ENCODE results near the gene C5AR2. TPM values are rescaled to one million over a fixed set of nuclear protein-coding genes. Genes with fewer than 3 reads are reported as not detected.
A peak's percentile ranks its signal among the peaks of the same experiment; 100 is the strongest.

C5AR2 gene
- total and polyA plus RNA-seq, 2 experiments from 2014 or later, result 0.28 TPM; not detected in 1

GRCh38 chr19:47356900-47357299 is 24.9 kb downstream of the C5AR2 start:
- no peak overlapping the region for H2AFZ ChIP-seq
- H3K27me3 ChIP-seq (ENCODE audit: insufficient read depth), result no peaks in the 10 kb centered on the region
- no peak overlapping the region for H3K4me3 Mint-ChIP-seq
- H3K9me2 ChIP-seq (ENCODE audit: insufficient read depth), result no peaks in the 10 kb centered on the region
- peaks cover 11% of the 10 kb centered on the region; the same call in 1 of the 2 replicates for H3F3A ChIP-seq (replicated peaks; ENCODE audit: low read depth)
- H3K9me3 Mint-ChIP-seq, result no peaks in the 10 kb centered on the region
- peaks cover 2% of the 10 kb centered on the region; the same call in 2 of the 3 replicates for H3K4me1 Mint-ChIP-seq
- H3K36me3 ChIP-seq (ENCODE audit: insufficient read depth), result peaks cover 62% of the 10 kb centered on the region
- H3K4me3 ChIP-seq, result no peak overlapping the region
- H3K27me3 Mint-ChIP-seq (ENCODE audit: insufficient read depth, low read depth, poor library complexity), result peaks cover 2% of the 10 kb centered on the region
- H3K27ac Mint-ChIP-seq, result no peak overlapping the region
- no peaks in the 10 kb centered on the region for H3K4me1 ChIP-seq (ENCODE audit: insufficient read depth)
- peaks cover 100% of the 10 kb centered on the region for H3K36me3 Mint-ChIP-seq (ENCODE audit: low read depth)
- peaks cover 34% of the 10 kb centered on the region for H3K79me2 ChIP-seq (replicated peaks; ENCODE audit: insufficient read depth)
- no peak overlapping the region for H3K4me2 ChIP-seq
- H3K27ac ChIP-seq (ENCODE audit: low read depth), result no peak overlapping the region
- DNase-seq (ENCODE audit: low spot score) (no peak), ATAC-seq (no peak)
- TF ChIP-seq CTCF (conservative IDR thresholded peaks at IDR 0.05; ENCODE audit: low read depth in 2 of 2) (no peak), ZNF114 (CRISPR knock-in tag; IDR thresholded peaks at IDR 0.05) (no peak), JUNB (IDR thresholded peaks at IDR 0.05; ENCODE audit: unreplicated experiment) (no peak), EZH2 (IDR thresholded peaks at IDR 0.05; ENCODE audit: low read depth, unreplicated experiment) (no peak), NANOG (IDR thresholded peaks at IDR 0.05; ENCODE audit: borderline replicate concordance) (no peak), REST (IDR thresholded peaks at IDR 0.05; ENCODE audit: unreplicated experiment) (no peak), STAT1 (IDR thresholded peaks at IDR 0.05; ENCODE audit: unreplicated experiment) (no peak)
- H4K20me1 ChIP-seq (replicated peaks; ENCODE audit: insufficient read depth), result peaks cover 33% of the 10 kb centered on the region

- Mint-ChIP-seq H3K4me1 (no peaks in the 10 kb centered on the region), H3K9me3 (no peaks in the 10 kb centered on the region), H3K27ac (no peak overlapping the region), H3K4me3 (no peak overlapping the region), H3K27me3 (ENCODE audit: insufficient read depth, low read depth, poor library complexity) (peaks cover 2% of the 10 kb centered on the region), H3K36me3 (ENCODE audit: low read depth) (peaks cover 98% of the 10 kb centered on the region)
- Histone ChIP-seq H4K20me1 (replicated peaks; ENCODE audit: insufficient read depth) (peaks cover 33% of the 10 kb centered on the region), H2AFZ (no peak overlapping the region), H3K4me1 (ENCODE audit: insufficient read depth) (no peaks in the 10 kb centered on the region), H3K4me3 (no peak overlapping the region), H3K4me2 (no peak overlapping the region), H3F3A (replicated peaks; ENCODE audit: low read depth) (peaks cover 11% of the 10 kb centered on the region; the same call in 1 of the 2 replicates), H3K27ac (ENCODE audit: low read depth) (no peak overlapping the region), H3K9me2 (ENCODE audit: insufficient read depth) (no peaks in the 10 kb centered on the region), H3K27me3 (ENCODE audit: insufficient read depth) (no peaks in the 10 kb centered on the region), H3K36me3 (ENCODE audit: insufficient read depth) (peaks cover 69% of the 10 kb centered on the region), H3K79me2 (replicated peaks; ENCODE audit: insufficient read depth) (peaks cover 23% of the 10 kb centered on the region)
- DNase-seq (ENCODE audit: low spot score), result peak; percentile 79
- ATAC-seq, result peak; percentile 91
- TF ChIP-seq CTCF (conservative IDR thresholded peaks at IDR 0.05; ENCODE audit: low read depth in 2 of 2) (peak; percentile 49 to 50), REST (IDR thresholded peaks at IDR 0.05; ENCODE audit: unreplicated experiment) (no peak), CREB1 (CRISPR knock-in tag; IDR thresholded peaks at IDR 0.05; ENCODE audit: low read depth) (no peak), EZH2phosphoT487 (IDR thresholded peaks at IDR 0.05; ENCODE audit: unreplicated experiment) (no peak)
Observed at GRCh38 chr19:47357788-47358680, 26.1 kb downstream of the C5AR2 start.

All from GM23338 (cell line).